Trophoblast cell (in vitro differentiated cells and primary cell): ENCODE results near the gene HSP90AA1.

ENCODE experiments used
- DNase-seq, 2 donors: peaks; one replicate each; pipeline ENCODE4 v3.0.0-alpha.2; 2016
- H2AFZ ChIP-seq: 2 replicates; pipeline ENCODE4 v1.6.1; 2013; ENCODE audit warnings: low read length, moderate library complexity, mild to moderate bottlenecking; ENCODE audit not compliant: insufficient read depth, poor library complexity
- H2AK5ac ChIP-seq: 2 replicates; pipeline ENCODE4 v1.6.1; 2013; ENCODE audit warnings: mild to moderate bottlenecking, low read length
- H2BK120ac ChIP-seq: 2 replicates; pipeline ENCODE4 v1.6.1; 2013; ENCODE audit warnings: low read length, mild to moderate bottlenecking, moderate library complexity; ENCODE audit not compliant: insufficient read depth, poor library complexity
- H2BK12ac ChIP-seq: 2 replicates; pipeline ENCODE4 v1.6.1; 2013; ENCODE audit warnings: mild to moderate bottlenecking, low read length, moderate library complexity
- H2BK5ac ChIP-seq: 2 replicates; pipeline ENCODE4 v1.6.1; 2013; ENCODE audit warnings: low read length, low read depth, moderate library complexity, mild to moderate bottlenecking; ENCODE audit not compliant: poor library complexity
- H3K14ac ChIP-seq: 2 replicates; pipeline ENCODE4 v1.6.1; 2013; ENCODE audit warnings: mild to moderate bottlenecking, low read length
- H3K18ac ChIP-seq: 2 replicates; pipeline ENCODE4 v1.6.1; 2013; ENCODE audit warnings: mild to moderate bottlenecking, low read length
- H3K23ac ChIP-seq: 2 replicates; pipeline ENCODE4 v1.6.1; 2013; ENCODE audit warnings: low read length
- H3K27ac ChIP-seq: 2 replicates; pipeline ENCODE4 v1.5.1; 2013; ENCODE audit warnings: low read depth, mild to moderate bottlenecking, inconsistent platforms, low read length, moderate library complexity
- H3K27me3 ChIP-seq: 2 replicates; pipeline ENCODE4 v1.6.1; 2013; ENCODE audit warnings: inconsistent platforms, mild to moderate bottlenecking, low read length, moderate library complexity; ENCODE audit not compliant: insufficient read depth
- H3K36me3 ChIP-seq, 2 experiments: 1 replicate in 1 of 2; 2 replicates in 1 of 2; pipeline ENCODE4 v1.6.1; 2013; ENCODE audit warnings: low read length in 2 of 2, mild to moderate bottlenecking in 2 of 2, moderate library complexity in 1 of 2; ENCODE audit not compliant: insufficient read depth in 2 of 2, control insufficient read depth in 1 of 2
- H3K4ac ChIP-seq: 2 replicates; pipeline ENCODE4 v1.6.1; 2013; ENCODE audit warnings: low read depth, mild to moderate bottlenecking, low read length, moderate library complexity
- H3K4me1 ChIP-seq, 2 experiments: 1 replicate in 1 of 2; 2 replicates in 1 of 2; pipeline ENCODE4 v1.6.1; 2013; ENCODE audit warnings: low read length in 2 of 2, mild to moderate bottlenecking in 2 of 2, moderate library complexity in 1 of 2; ENCODE audit not compliant: insufficient read depth in 2 of 2, control insufficient read depth in 1 of 2
- H3K4me2 ChIP-seq: 2 replicates; pipeline ENCODE4 v1.6.1; 2013; ENCODE audit warnings: inconsistent platforms, mild to moderate bottlenecking, low read length, moderate library complexity
- H3K4me3 ChIP-seq: 2 replicates; pipeline ENCODE4 v1.5.1; 2013; ENCODE audit warnings: mild to moderate bottlenecking, low read depth, low read length, inconsistent platforms
- H3K79me1 ChIP-seq: one replicate; pipeline ENCODE4 v1.6.1; 2013; ENCODE audit warnings: low read length
- H3K79me2 ChIP-seq: 2 replicates; pipeline ENCODE4 v1.6.1; 2013; ENCODE audit warnings: low read length, mild to moderate bottlenecking; ENCODE audit not compliant: control insufficient read depth, insufficient read depth, poor library complexity
- H3K9ac ChIP-seq: 2 replicates; pipeline ENCODE4 v1.6.1; 2013; ENCODE audit warnings: mild to moderate bottlenecking, low read length
- H3K9me3 ChIP-seq: 2 replicates; pipeline ENCODE4 v1.6.1; 2013; ENCODE audit warnings: low read depth, mild to moderate bottlenecking, control low read depth, inconsistent platforms, low read length; ENCODE audit not compliant: insufficient read depth
- H4K12ac ChIP-seq: 2 replicates; pipeline ENCODE4 v1.6.1; 2013; ENCODE audit warnings: low read depth, mild to moderate bottlenecking, low read length, moderate library complexity
- H4K8ac ChIP-seq: 2 replicates; pipeline ENCODE4 v1.6.1; 2013; ENCODE audit warnings: low read depth, mild to moderate bottlenecking, low read length, moderate library complexity
- H4K91ac ChIP-seq: one replicate; pipeline ENCODE4 v1.6.1; 2013; ENCODE audit warnings: low read depth, mild to moderate bottlenecking, low read length, moderate library complexity
- WGBS: extraction: QIAGEN DNeasy Blood & Tissue Kit; methylation state at CpG from one replicate; pipeline ENCODE4 v1.1.7; 2013; ENCODE audit warnings: missing lambda C conversion rate; ENCODE audit not compliant: insufficient read length, insufficient coverage; ENCODE audit errors: extremely low coverage; 5-methylcytosine and 5-hydroxymethylcytosine counted together

The HSP90AA1 gene

GRCh38 chr14:102058961-102059360, 27.9 kb downstream of the HSP90AA1 start:
- H3K9me3 ChIP-seq, result peaks cover 6% of the 10 kb centered on the region
- no peak overlapping the region for H3K27ac ChIP-seq
- no peaks in the 10 kb centered on the region for H3K79me2 ChIP-seq
- H3K14ac ChIP-seq, result no peak overlapping the region
- no peak overlapping the region for H3K4ac ChIP-seq
- H3K23ac ChIP-seq, result no peak overlapping the region
- no peak overlapping the region for H2AK5ac ChIP-seq
- no peak overlapping the region for H3K18ac ChIP-seq
- no peak overlapping the region for H2BK12ac ChIP-seq
- no peak overlapping the region for H4K91ac ChIP-seq
- H3K36me3 ChIP-seq, result peaks cover 3 to 11% of the 10 kb centered on the region in 2 experiments
- H3K27me3 ChIP-seq, result no peaks in the 10 kb centered on the region
- H3K4me1 ChIP-seq, result peaks cover 15 to 20% of the 10 kb centered on the region in 2 experiments
- WGBS, result no CpG with 5 or more reads among the region's 5 CpGs
- no peak overlapping the region for H2BK5ac ChIP-seq
- no peak overlapping the region for H3K4me3 ChIP-seq
- H3K9ac ChIP-seq, result no peak overlapping the region
- H4K12ac ChIP-seq, result no peak overlapping the region
- DNase-seq, result no peak
- no peak overlapping the region for H2AFZ ChIP-seq
- H2BK120ac ChIP-seq, result no peak overlapping the region
- H3K79me1 ChIP-seq, result no peaks in the 10 kb centered on the region
- H4K8ac ChIP-seq, result no peak overlapping the region
- no peak overlapping the region for H3K4me2 ChIP-seq

- no peaks in the 10 kb centered on the region for H3K79me1 ChIP-seq
- no CpG with 5 or more reads among the region's 7 CpGs for WGBS
Measured at GRCh38 chr14:102058146-102058545, 28.7 kb downstream of the HSP90AA1 start.

GRCh38 chr14:102057480-102058114, 29.2 kb downstream of the HSP90AA1 start:
- 100% methylated on average over 1 of the region's 10 CpGs for WGBS
- Histone ChIP-seq H2BK5ac (no peak overlapping the region), H3K27me3 (no peaks in the 10 kb centered on the region)

More at GRCh38 chr14:102058146-102058545, 28.7 kb downstream of the HSP90AA1 start:
- H3K4me3 ChIP-seq, result no peak overlapping the region
- no peaks in the 10 kb centered on the region for H3K79me2 ChIP-seq
- peaks cover 12 to 14% of the 10 kb centered on the region in 2 experiments for H3K4me1 ChIP-seq
- H2BK120ac ChIP-seq, result no peak overlapping the region
- no peak overlapping the region for H4K91ac ChIP-seq
- H3K9me3 ChIP-seq, result peaks cover 7% of the 10 kb centered on the region
- H4K12ac ChIP-seq, result no peak overlapping the region
- no peak overlapping the region for H4K8ac ChIP-seq
- no peak for DNase-seq
- H3K4ac ChIP-seq, result no peak overlapping the region
- no peak overlapping the region for H2AFZ ChIP-seq
- no peak overlapping the region for H2AK5ac ChIP-seq
- no peak overlapping the region for H3K27ac ChIP-seq
- no peak overlapping the region for H3K4me2 ChIP-seq
- no peak overlapping the region for H3K14ac ChIP-seq
- no peaks in the 10 kb centered on the region for H3K27me3 ChIP-seq
- no peak overlapping the region for H3K23ac ChIP-seq
- no peak overlapping the region for H2BK12ac ChIP-seq
- no peak overlapping the region for H3K18ac ChIP-seq
- H2BK5ac ChIP-seq, result no peak overlapping the region
- H3K9ac ChIP-seq, result no peak overlapping the region
- peaks cover 4 to 12% of the 10 kb centered on the region in 2 experiments for H3K36me3 ChIP-seq

GRCh38 chr14:102056694-102057442, 30.0 kb downstream of the HSP90AA1 start:
- Histone ChIP-seq H3K23ac (no peak overlapping the region), H2BK5ac (no peak overlapping the region), H3K36me3 (peaks cover 13 to 22% of the 10 kb centered on the region in 2 experiments), H3K4me3 (peak overlapping the region; percentile 40), H3K14ac (no peak overlapping the region), H3K4me1 (peaks cover 12 to 14% of the 10 kb centered on the region in 2 experiments), H2BK12ac (no peak overlapping the region), H4K12ac (no peak overlapping the region), H3K18ac (no peak overlapping the region), H2BK120ac (no peak overlapping the region), H4K8ac (no peak overlapping the region), H2AFZ (no peak overlapping the region), H2AK5ac (no peak overlapping the region), H3K27me3 (no peaks in the 10 kb centered on the region), H3K79me2 (no peaks in the 10 kb centered on the region), H3K4ac (no peak overlapping the region), H4K91ac (no peak overlapping the region), H3K27ac (no peak overlapping the region), H3K9ac (no peak overlapping the region), H3K79me1 (no peaks in the 10 kb centered on the region), H3K4me2 (no peak overlapping the region), H3K9me3 (peaks cover 7% of the 10 kb centered on the region)
- DNase-seq, result no peak
- WGBS, result no CpG with 5 or more reads among the region's 31 CpGs

More at GRCh38 chr14:102057480-102058114, 29.2 kb downstream of the HSP90AA1 start:
- H3K9me3 ChIP-seq, result peaks cover 7% of the 10 kb centered on the region
- H4K12ac ChIP-seq, result no peak overlapping the region
- H4K8ac ChIP-seq, result no peak overlapping the region
- no peak overlapping the region for H2AK5ac ChIP-seq
- H2BK120ac ChIP-seq, result no peak overlapping the region
- no peak overlapping the region for H3K23ac ChIP-seq
- peaks cover 12 to 14% of the 10 kb centered on the region in 2 experiments for H3K4me1 ChIP-seq
- H3K18ac ChIP-seq, result no peak overlapping the region
- no peak for DNase-seq
- no peak overlapping the region for H3K27ac ChIP-seq
- no peak overlapping the region for H2BK12ac ChIP-seq
- no peak overlapping the region for H3K9ac ChIP-seq
- H3K36me3 ChIP-seq, result peaks cover 7 to 15% of the 10 kb centered on the region in 2 experiments
- no peak overlapping the region for H3K14ac ChIP-seq
- H3K4me2 ChIP-seq, result no peak overlapping the region
- H3K4ac ChIP-seq, result no peak overlapping the region
- no peak overlapping the region for H4K91ac ChIP-seq
- H3K4me3 ChIP-seq, result peak overlapping the region; percentile 40
- no peak overlapping the region for H2AFZ ChIP-seq
- no peaks in the 10 kb centered on the region for H3K79me2 ChIP-seq
- no peaks in the 10 kb centered on the region for H3K79me1 ChIP-seq
